Stimulated activated CD8-positive, alpha-beta memory T cell treated with anti-CD3 and anti-CD28 coated beads, Interleukin-7, amount 100 ng/mL, for 1 hour (primary cell): Measurements from ENCODE around the gene EPHB2.
"Not testable (repeated sequence)": the region's sequence is repeated elsewhere in the genome, so short reads cannot be mapped to it uniquely, and the experiment has no call there.

Experiments
- DNase-seq, 2 donors: peaks; one replicate each; pipeline ENCODE4 v3.0.0-alpha.2; 2020; ENCODE audit warnings: low read depth in 2 of 2

The EPHB2 gene

GRCh38 chr1:22836850-22837249 is 126.2 kb downstream of the EPHB2 start:
- no peak for DNase-seq

GRCh38 chr1:22837332-22837731 is 126.7 kb downstream of the EPHB2 start:
- DNase-seq: no peak

GRCh38 chr1:22838965-22839364 is 128.3 kb downstream of the EPHB2 start:
- DNase-seq: no peak

GRCh38 chr1:22839806-22840205 is 129.2 kb downstream of the EPHB2 start:
- no peak for DNase-seq

GRCh38 chr1:22841142-22841541 is 130.5 kb downstream of the EPHB2 start:
- DNase-seq: no peak

- DNase-seq: no peak
Measured at GRCh38 chr1:22841860-22842281, 131.2 kb downstream of the EPHB2 start.

GRCh38 chr1:22843441-22844183 is 133.0 kb downstream of the EPHB2 start:
- DNase-seq: not testable (repeated sequence)

- no peak for DNase-seq
Measured at GRCh38 chr1:22844621-22845020, 134.0 kb downstream of the EPHB2 start.

- DNase-seq: no peak
Measured at GRCh38 chr1:22845398-22845935, 134.8 kb downstream of the EPHB2 start.

- no peak for DNase-seq
Measured at GRCh38 chr1:22846458-22846857, 135.8 kb downstream of the EPHB2 start.

- no peak for DNase-seq
Measured at GRCh38 chr1:22847249-22847648, 136.6 kb downstream of the EPHB2 start.

GRCh38 chr1:22847709-22848108 is 137.1 kb downstream of the EPHB2 start:
- DNase-seq: no peak

- no peak for DNase-seq
Measured at GRCh38 chr1:22848405-22848804, 137.8 kb downstream of the EPHB2 start.

- no peak for DNase-seq
Measured at GRCh38 chr1:22849770-22850169, 139.1 kb downstream of the EPHB2 start.

GRCh38 chr1:22850281-22850680 is 139.6 kb downstream of the EPHB2 start:
- no peak for DNase-seq

GRCh38 chr1:22850681-22851080 is 140.0 kb downstream of the EPHB2 start:
- DNase-seq: no peak

- no peak for DNase-seq
Measured at GRCh38 chr1:22851517-22851916, 140.9 kb downstream of the EPHB2 start.

- DNase-seq: no peak
Measured at GRCh38 chr1:22852144-22852655, 141.6 kb downstream of the EPHB2 start.

- DNase-seq: no peak
Measured at GRCh38 chr1:22853651-22854185, 143.1 kb downstream of the EPHB2 start.

GRCh38 chr1:22854688-22855565 is 144.3 kb downstream of the EPHB2 start:
- DNase-seq: no peak

- no peak for DNase-seq
Measured at GRCh38 chr1:22855668-22856606, 145.3 kb downstream of the EPHB2 start.
